GM23248 (cell line): ENCODE results near the gene TNNI3. TPM values are rescaled to one million over a fixed set of nuclear protein-coding genes. Genes with fewer than 3 reads are reported as not detected.
A peak's percentile ranks its signal among the peaks of the same experiment; 100 is the strongest.
"Not testable (repeated sequence)": the region's sequence is repeated elsewhere in the genome, so short reads cannot be mapped to it uniquely, and the experiment has no call there.

Source experiments
- DNase-seq: peaks from one replicate; pipeline ENCODE4 v3.0.0-alpha.2; 2015
- H2AFZ ChIP-seq: fragments of 200-600 bp; sonication (generic); 2 replicates; pipeline ENCODE4 v1.6.1; 2016; ENCODE audit warnings: antibody characterized with exemption
- H3F3A ChIP-seq: fragments of 200-600 bp; sonication (generic); 2 replicates; pipeline ENCODE4 v1.6.1; 2016; ENCODE audit warnings: mild to moderate bottlenecking, antibody characterized with exemption, mixed run types; ENCODE audit not compliant: insufficient read depth
- H3K27ac ChIP-seq: fragments of 200-600 bp; sonication (generic); 2 replicates; pipeline ENCODE4 v1.5.1; 2016; ENCODE audit warnings: mild to moderate bottlenecking
- H3K27me3 ChIP-seq: fragments of 200-600 bp; sonication (generic); replicated peaks from 2 replicates; pipeline ENCODE4 v1.6.1; 2016; ENCODE audit warnings: mild to moderate bottlenecking; ENCODE audit not compliant: insufficient read depth
- H3K36me3 ChIP-seq: fragments of 200-600 bp; sonication (generic); 2 replicates; pipeline ENCODE4 v1.6.1; 2016; ENCODE audit warnings: low read depth, mild to moderate bottlenecking
- H3K4me1 ChIP-seq: fragments of 200-600 bp; sonication (generic); 2 replicates; pipeline ENCODE4 v1.6.1; 2016; ENCODE audit warnings: mild to moderate bottlenecking; ENCODE audit not compliant: insufficient read depth
- H3K4me2 ChIP-seq: fragments of 200-600 bp; sonication (generic); one replicate; pipeline ENCODE4 v1.6.1; 2016; ENCODE audit warnings: mild to moderate bottlenecking; ENCODE audit not compliant: unreplicated experiment
- H3K4me3 ChIP-seq: fragments of 200-600 bp; sonication (generic); 2 replicates; pipeline ENCODE4 v1.5.1; 2016; ENCODE audit warnings: mild to moderate bottlenecking
- H3K79me2 ChIP-seq: fragments of 200-600 bp; sonication (generic); 2 replicates; pipeline ENCODE4 v1.6.1; 2016; ENCODE audit warnings: mild to moderate bottlenecking; ENCODE audit not compliant: insufficient read depth
- H3K9ac ChIP-seq: fragments of 200-600 bp; sonication (generic); 2 replicates; pipeline ENCODE4 v1.6.1; 2016; ENCODE audit warnings: mild to moderate bottlenecking
- H3K9me2 ChIP-seq: fragments of 200-600 bp; sonication (generic); 2 replicates; pipeline ENCODE4 v1.6.1; 2016; ENCODE audit warnings: mixed run types, mild to moderate bottlenecking, moderate library complexity; ENCODE audit not compliant: insufficient read depth
- H3K9me3 ChIP-seq: fragments of 200-600 bp; sonication (generic); one replicate; pipeline ENCODE4 v1.6.1; 2017; ENCODE audit warnings: low read depth
- H4K20me1 ChIP-seq: fragments of 200-600 bp; sonication (generic); 2 replicates; pipeline ENCODE4 v1.6.0; 2016; ENCODE audit not compliant: insufficient read depth
- EZH2 ChIP-seq: fragments of 200-600 bp; sonication (generic); IDR thresholded peaks from 2 replicates; pipeline ENCODE4 v1.6.1; 2018; ENCODE audit warnings: antibody characterized with exemption, mild to moderate bottlenecking; ENCODE audit not compliant: insufficient read depth, poor library complexity, severe bottlenecking
- EZH2phosphoT487 ChIP-seq: fragments of 200-600 bp; sonication (generic); IDR thresholded peaks from 2 replicates; pipeline ENCODE4 v1.6.1; 2018; ENCODE audit warnings: antibody characterized with exemption, moderate library complexity, mild to moderate bottlenecking, low read depth; ENCODE audit not compliant: insufficient read depth
- whole genome bisulfite sequencing, 2 experiments: methylation state at CpG; one replicate each; pipeline ENCODE4 v1.1.6; 2015 to 2017; ENCODE audit warnings: low lambda C conversion rate in 2 of 2, low coverage in 1 of 2; ENCODE audit errors: missing lambda C conversion rate in 2 of 2; 5-methylcytosine and 5-hydroxymethylcytosine counted together
- in situ Hi-C: fragments of 300-500 bp; cut with MboI; formaldehyde crosslinking; loops from 2 replicates; pipeline ENCODE4 v1.15.0; 2020
- polyA plus RNA-seq: library from polyadenylated mRNA; unstranded; fragments of >200 nt; fragmentation: Nextera tagmentation; extraction: Ambion mirVana; gene quantifications from 2 replicates; pipeline ENCODE4 v1.2.1, GENCODE V29; 2016
- total RNA-seq: library from RNA; depleted of rRNA; stranded (reverse); fragments of >200 nt; shearing (Covaris generic); gene quantifications from 2 replicates; pipeline ENCODE4 v1.2.3, GENCODE V29; 2014

TNNI3 gene
- total and polyA plus RNA-seq, 2 experiments from 2014 or later, result not detected

- peak; percentile 90 for DNase-seq
- peak overlapping the region; percentile 89 for H2AFZ ChIP-seq
- no peak overlapping the region for H3K27ac ChIP-seq
- WGBS, 2 experiments, result 0 to 3% methylated on average over 10 to 37 of the region's 37 CpGs
- no peaks in the 10 kb centered on the region for H4K20me1 ChIP-seq
- H3K4me3 ChIP-seq, result peak overlapping the region; percentile 71
- H3K27me3 ChIP-seq, result peaks cover 13% of the 10 kb centered on the region
- no peaks in the 10 kb centered on the region for H3K79me2 ChIP-seq
- H3K4me1 ChIP-seq, result peaks cover 9% of the 10 kb centered on the region
- TF ChIP-seq EZH2phosphoT487 (no peak), EZH2 (no peak)
- no peaks in the 10 kb centered on the region for H3K36me3 ChIP-seq
- H3K9ac ChIP-seq, result peak overlapping the region; percentile 63
- no peaks in the 10 kb centered on the region for H3K9me3 ChIP-seq
- no peaks in the 10 kb centered on the region for H3K9me2 ChIP-seq
- in situ Hi-C loops, result no loop called here
- peaks cover 9% of the 10 kb centered on the region for H3F3A ChIP-seq
- peak overlapping the region; percentile 61 for H3K4me2 ChIP-seq
Measured at GRCh38 chr19:55173714-55174409, 16.3 kb upstream of the TNNI3 start.

- Histone ChIP-seq H3K27ac (peak overlapping the region; percentile 37), H4K20me1 (no peaks in the 10 kb centered on the region), H3K9ac (peak overlapping the region; percentile 63), H3K79me2 (no peaks in the 10 kb centered on the region), H3K4me3 (peak overlapping the region; percentile 71), H2AFZ (peak overlapping the region; percentile 89), H3K4me1 (peaks cover 9% of the 10 kb centered on the region), H3F3A (peaks cover 9% of the 10 kb centered on the region), H3K9me3 (no peaks in the 10 kb centered on the region), H3K27me3 (peaks cover 13% of the 10 kb centered on the region), H3K9me2 (no peaks in the 10 kb centered on the region), H3K36me3 (no peaks in the 10 kb centered on the region), H3K4me2 (peak overlapping the region; percentile 61)
- in situ Hi-C loops, result no loop called here
- TF ChIP-seq EZH2phosphoT487, result no peak
- TF ChIP-seq EZH2, result no peak
- DNase-seq, result peak; percentile 34
- WGBS, 2 experiments, result 1 to 12% methylated on average over 5 to 18 of the region's 32 CpGs
Measured at GRCh38 chr19:55173186-55173713, 15.7 kb upstream of the TNNI3 start.

GRCh38 chr19:55172741-55173140 is 15.2 kb upstream of the TNNI3 start:
- peaks cover 9% of the 10 kb centered on the region for H3K4me1 ChIP-seq
- peak overlapping the region; percentile 37 for H3K27ac ChIP-seq
- TF ChIP-seq EZH2 (no peak), EZH2phosphoT487 (no peak)
- H3K4me3 ChIP-seq, result peak overlapping the region; percentile 71
- H3K79me2 ChIP-seq, result no peaks in the 10 kb centered on the region
- H4K20me1 ChIP-seq, result no peaks in the 10 kb centered on the region
- peak overlapping the region; percentile 89 for H2AFZ ChIP-seq
- H3K9me3 ChIP-seq, result no peaks in the 10 kb centered on the region
- peak overlapping the region; percentile 61 for H3K4me2 ChIP-seq
- H3F3A ChIP-seq, result peaks cover 9% of the 10 kb centered on the region
- in situ Hi-C loops, result no loop called here
- peaks cover 13% of the 10 kb centered on the region for H3K27me3 ChIP-seq
- 13 to 18% methylated on average over 12 of the region's 12 CpGs for WGBS, 2 experiments
- no peaks in the 10 kb centered on the region for H3K36me3 ChIP-seq
- DNase-seq, result peak; percentile 86
- peak overlapping the region; percentile 63 for H3K9ac ChIP-seq
- H3K9me2 ChIP-seq, result no peaks in the 10 kb centered on the region

GRCh38 chr19:55172318-55172717 is 14.8 kb upstream of the TNNI3 start:
- H3F3A ChIP-seq, H3K36me3 ChIP-seq, H4K20me1 ChIP-seq, H3K79me2 ChIP-seq, H3K9me3 ChIP-seq, H3K4me1 ChIP-seq, DNase-seq, H3K9me2 ChIP-seq, in situ Hi-C loops: not testable (repeated sequence)
- Histone ChIP-seq H3K9ac (0 out of 2 replicates have a peak overlapping the region, but pooled peaks have one; percentile 63), H3K4me2 (peak overlapping the region; percentile 61), H3K4me3 (peak overlapping the region; percentile 71; the same call in 1 of the 2 replicates), H3K27me3 (peaks cover 13% of the 10 kb centered on the region), H3K27ac (peak overlapping the region; percentile 37), H2AFZ (peak overlapping the region; percentile 89)
- 29 to 36% methylated on average over 8 to 9 of the region's 9 CpGs for WGBS, 2 experiments
